Measurements from ENCODE around the gene CTTNBP2NL.

CTTNBP2NL gene, protein sequence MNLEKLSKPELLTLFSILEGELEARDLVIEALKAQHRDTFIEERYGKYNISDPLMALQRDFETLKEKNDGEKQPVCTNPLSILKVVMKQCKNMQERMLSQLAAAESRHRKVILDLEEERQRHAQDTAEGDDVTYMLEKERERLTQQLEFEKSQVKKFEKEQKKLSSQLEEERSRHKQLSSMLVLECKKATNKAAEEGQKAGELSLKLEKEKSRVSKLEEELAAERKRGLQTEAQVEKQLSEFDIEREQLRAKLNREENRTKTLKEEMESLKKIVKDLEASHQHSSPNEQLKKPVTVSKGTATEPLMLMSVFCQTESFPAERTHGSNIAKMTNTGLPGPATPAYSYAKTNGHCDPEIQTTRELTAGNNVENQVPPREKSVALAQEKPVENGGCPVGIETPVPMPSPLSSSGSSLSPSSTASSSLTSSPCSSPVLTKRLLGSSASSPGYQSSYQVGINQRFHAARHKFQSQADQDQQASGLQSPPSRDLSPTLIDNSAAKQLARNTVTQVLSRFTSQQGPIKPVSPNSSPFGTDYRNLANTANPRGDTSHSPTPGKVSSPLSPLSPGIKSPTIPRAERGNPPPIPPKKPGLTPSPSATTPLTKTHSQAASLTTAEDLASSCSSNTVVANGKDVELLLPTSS

DNA sequence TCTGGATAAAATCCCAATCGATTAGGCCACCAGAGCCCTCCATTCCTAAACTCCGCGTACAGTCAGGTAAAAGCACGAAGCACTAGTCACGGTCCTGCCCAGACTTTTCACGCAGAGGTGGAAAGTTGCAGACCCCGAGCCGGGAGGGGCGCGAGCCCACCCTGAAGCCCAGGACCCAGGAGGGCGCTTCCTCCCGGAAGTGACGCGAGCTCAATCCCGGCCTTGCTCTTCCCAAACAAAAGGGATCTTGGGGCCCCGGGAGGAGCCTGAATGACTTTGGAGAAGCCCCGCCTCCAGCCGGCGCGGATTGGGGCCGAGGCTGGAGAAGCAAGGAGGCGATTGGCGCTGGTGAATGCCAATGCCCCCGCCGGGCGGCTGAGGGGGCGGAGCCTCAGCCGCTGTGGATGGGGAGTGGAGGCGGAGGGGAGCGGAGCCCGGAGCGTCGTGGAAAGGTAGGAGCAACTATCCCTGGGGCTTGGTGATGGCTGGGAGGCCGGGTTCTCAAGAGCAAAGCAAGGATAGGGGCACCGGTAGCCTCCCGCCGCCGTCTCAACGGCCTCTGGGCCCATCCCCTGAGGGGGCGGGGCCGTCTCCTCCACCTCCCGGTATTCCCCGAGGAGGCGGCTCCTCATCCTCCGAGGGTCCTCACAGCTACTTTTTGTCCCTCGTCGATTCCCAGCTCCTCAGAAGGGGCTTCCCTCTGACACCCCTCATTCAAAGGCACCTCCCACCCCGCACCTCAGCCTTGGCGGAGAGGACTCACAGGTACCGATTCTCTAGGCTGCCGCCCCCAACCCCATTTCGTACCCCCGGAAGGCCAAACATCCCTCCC is at the start of gene CTTNBP2NL:
TSS of gene CTTNBP2NL (plus strand) at position 394 of the 832 bp plus-strand sequence. CDS start 19,952 bp downstream, outside the sequence.
- peak; percentile 98 for DNase-seq

DNA sequence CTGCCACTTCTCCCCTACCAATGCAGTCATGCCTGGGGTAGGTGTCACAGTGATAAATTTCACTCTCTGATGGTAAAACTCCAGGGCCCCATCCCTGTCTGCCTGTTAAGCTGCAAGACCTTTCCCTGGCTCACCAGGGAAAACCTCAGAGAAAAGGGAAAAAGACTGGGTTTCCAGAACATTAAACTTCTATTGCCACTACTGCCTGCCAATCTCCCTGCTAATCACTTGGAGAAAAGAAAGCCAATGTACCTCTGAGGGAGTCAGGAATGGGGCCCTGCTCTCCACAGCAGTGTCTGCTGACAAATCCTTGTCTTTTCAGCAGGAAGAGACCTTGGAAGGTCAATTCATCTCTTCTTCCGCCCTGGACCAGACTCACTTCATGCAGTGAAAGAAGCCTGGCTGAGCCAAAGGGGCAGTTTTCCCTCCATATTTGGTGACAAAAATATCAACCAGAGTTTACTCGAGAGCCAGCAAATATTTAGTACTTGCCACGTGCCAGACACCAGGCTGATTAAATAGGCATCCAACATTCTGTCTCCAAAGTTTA is 49.1 kb upstream of the CTTNBP2NL start:
- DNase-seq, result no peak

DNA sequence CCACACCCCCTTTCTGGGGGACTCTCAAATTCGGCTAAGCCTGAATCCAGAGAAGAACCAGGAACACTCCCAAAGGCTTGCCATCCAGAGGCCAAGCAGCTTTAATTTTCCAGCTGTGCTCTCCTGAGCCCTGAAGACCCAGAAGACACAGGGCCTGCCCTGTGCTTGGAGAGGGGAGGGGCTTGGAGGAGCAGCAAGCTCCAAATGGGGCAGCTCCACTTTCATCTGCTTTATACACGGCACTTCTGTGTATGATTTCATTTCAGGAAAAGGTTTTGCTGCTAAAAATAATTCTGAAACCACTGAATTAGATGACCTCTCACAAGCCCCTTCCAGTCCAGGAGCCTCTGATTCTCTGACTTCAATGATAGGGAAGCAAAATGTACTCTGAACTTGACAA is 39.2 kb upstream of the CTTNBP2NL start:
- DNase-seq, result no peak

DNA sequence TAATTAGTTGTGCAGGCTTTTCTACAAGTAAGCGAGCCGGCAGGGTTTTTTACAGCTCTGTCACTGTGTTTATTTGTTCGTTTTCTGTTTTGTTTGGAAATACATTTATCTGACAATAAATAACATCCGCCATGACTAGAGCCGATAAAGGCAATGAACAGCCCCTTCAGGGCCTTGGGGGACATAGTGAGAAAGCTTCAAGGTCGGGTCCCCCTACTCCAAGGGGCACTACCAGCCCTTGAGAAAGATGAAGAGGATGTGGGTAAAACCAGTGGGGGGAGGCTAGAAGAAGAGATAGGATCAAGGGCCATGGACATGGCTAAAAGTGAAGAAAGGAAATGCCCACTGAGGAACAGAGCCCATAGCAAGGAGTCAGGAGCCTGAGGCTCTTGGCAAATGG is 38.5 kb upstream of the CTTNBP2NL start:
- DNase-seq, result no peak

DNA sequence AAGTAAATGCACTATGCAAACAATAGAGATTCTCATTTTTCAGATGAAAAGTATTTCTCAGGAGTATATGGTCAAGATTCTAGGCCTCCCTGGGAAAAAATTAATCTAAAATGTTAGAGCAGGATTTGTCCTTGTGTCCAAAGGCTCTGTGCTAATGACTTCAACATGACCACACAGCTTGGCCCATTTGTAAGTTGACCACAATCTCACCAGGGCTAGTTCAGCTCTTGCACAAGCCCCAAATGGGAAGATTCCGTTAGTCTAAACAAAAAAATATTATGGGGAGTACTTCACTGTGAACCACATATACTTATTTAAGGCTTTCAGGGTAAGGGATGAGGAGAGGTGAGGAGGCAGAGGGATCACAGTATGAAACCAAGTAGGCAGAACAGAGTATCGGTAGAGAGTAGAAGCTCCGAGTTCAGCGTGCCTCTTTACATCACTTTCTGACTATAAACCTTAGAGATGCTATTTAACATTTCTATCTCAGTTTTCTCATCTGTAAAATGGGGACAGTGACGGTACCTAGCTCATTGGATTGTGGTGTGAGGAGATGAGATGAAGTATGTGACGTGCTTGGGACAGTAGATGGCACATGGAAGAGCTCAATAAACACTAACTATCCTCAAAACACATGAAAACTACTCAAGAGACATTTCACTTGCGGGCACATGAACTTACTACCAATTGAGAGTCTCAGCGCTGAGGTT is 37.8 kb upstream of the CTTNBP2NL start:
- DNase-seq, result no peak

DNA sequence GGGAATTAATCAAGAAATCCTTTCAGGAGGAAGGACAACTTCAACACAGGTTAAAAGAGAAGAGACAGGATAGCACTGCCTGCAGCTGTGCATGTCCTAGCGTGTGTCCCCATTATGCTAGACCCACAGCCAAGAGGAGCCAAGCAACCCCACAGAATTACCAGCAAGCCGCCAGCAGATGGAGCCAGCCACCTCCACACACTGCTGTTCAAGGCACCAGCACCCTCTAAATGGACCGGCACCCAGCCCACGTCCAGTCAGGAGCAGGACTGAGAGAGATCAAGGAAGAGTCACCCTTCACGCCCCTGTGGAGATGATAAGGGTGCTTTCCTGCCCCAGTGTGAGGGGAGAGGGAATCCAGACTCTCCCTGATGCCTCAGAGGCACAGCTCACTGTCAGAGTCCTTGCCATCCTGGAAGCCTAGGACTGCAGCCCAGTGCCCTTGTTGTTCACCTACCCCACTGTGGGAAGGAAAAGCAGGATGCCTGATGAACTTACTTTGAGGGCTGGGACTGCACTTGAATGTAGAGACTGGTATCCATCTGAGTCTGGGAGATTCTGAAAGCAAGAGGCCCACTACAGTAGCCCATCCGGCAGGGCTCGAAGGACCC is 37.1 kb upstream of the CTTNBP2NL start:
- DNase-seq, result peak; percentile 64

DNA sequence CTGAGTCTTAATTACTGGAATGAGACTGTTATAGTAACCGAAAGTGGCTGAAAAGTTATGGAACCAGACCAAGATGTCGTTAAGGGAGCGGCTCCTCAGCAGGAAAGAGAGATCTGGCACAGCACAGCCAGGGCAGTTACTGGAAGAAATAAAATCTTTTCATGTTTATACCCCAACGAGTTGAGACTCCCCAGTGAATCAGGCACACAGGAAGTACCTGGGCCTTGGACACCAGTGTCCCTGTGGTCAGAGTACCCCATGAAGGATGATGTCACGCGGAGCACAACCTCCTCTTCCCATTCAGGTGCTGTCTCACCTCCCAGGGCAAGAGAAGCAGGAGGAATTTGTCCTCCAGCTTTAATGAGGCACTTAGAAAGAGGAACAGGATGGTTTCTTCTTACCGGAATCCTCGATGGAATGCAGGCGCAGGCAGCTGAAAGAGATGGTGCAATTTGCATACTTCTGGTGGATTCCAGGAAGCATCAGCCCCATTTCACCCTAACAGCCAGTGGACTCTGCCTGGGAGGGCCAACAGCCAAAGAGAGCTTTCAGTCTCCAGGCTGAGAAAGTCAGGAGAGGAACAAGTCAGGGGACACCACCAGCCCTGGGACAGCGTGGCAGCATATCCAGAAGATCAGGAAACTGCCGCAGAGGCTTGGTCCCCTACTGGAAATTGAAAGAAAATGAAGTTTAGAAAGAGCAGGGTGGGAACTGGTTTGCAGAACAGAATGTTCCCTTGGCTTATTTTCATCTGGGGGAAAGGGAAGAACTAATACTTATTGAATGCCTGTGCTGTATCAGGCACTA is 35.9 kb upstream of the CTTNBP2NL start:
- no peak for DNase-seq

DNA sequence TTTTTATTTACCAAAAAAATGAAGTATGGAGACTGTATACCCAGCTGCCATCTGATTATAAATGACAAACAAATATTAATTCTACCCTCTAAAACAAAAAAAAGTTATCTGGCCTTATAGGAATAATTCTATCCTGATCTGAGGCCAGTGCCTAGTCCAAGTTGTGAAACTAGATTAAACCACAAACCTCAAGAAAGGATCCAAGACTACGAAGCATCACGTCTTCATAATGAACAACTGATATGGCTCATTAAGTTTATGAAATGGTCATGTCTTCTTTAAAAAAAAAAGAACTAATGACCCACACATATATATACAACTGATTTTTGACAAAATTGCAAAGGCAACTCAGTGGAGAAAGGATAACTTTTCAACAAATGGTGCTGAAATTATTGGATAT is 32.4 kb upstream of the CTTNBP2NL start:
- no peak for DNase-seq

DNA sequence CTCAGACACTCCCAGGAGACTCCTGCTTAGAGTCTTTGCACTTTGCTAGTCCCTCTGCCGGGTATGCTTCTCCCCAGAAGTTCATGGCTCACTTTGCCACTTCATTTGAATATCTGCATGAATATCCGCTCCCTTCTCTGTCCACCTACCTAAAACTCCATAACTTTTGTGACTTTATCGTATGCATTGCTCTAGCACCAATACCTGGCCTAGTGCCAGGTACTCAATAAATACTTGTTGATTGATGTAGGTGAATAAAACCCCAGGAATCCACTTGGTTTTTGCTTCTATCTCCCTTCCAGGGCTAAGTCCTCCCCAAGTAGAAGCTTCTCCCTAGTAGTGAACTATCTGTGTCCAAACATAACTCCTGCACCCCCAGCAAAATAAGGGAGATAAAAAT is 27.8 kb upstream of the CTTNBP2NL start:
- no peak for DNase-seq

DNA sequence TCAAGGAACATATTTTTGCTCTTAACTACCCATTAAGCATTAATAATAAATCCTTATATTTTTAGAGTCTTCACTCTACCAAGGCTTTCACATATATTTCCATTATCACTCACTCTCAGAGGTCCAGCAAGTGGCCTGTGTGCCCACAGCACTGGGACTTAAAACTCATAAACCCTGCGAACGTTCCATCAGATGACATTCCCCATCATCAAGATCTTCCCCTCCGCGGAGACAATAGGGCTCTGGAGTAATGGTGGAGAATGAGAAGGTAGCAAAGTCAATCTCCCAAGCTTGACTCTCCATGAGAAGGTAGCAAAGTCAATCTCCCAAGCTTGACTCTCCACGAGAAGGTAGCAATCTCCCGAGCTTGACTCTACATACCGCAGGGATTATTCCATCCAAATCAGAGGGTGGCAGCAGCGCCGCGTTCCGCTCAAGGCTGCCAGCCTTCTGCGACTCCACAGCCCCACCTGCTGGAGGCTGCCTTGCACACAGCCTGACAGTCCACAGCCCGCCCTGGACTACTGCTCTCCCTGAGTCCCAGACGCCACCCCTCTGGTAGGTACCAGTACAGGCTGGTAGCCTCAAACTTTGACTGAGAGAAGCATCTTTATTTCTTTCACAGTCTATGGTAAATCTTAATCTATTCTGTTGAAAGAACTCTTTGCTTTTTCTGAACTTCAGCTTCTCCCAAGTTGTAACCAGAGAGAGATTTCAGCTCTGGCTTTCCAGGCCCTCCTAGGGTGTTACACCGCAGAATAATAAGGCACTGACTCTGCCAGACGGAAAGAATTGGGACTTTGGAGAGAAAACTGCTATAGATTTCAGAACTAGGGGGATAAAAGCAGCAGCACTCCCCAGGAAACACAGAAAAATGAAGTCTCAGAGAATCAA is 26.4 kb upstream of the CTTNBP2NL start:
- peak; percentile 90 for DNase-seq

DNA sequence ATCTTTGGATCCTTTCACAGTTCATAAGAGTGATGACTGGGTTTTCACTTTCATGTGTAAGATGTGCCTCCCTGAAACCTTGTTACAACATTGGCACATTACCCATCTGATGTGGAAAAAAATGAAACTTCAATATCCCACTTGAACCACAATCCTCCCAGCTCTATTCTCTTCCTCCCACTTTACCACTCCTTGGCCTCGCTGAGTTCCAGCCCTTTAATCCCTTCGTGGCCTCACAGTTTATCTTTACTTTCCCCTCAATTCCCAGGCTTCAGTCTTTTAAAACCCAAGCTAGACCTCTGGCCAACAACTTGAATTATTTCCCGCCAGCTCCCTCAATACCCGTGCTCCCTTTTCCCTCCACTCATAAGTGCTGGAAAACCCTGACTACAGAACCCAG is 25.0 kb upstream of the CTTNBP2NL start:
- no peak for DNase-seq

DNA sequence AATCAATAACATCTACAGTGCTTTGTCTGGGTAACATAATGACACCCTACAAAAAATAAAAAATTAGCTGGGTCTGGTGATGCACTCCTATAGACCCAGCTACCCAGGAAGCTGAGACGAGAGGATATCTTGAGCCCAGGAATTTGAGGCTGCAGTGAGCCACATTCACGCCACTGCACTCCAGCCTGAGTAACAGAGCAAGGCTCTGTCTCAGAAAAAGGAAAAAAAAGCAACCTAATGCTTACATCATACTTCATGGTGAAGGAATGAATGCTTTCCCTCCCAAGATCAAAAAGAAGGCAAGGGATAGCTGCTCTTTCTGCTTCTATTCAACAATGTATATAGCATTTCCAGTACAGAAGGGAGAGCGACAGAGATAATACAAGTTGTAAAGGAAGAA is 24.2 kb upstream of the CTTNBP2NL start:
- no peak for DNase-seq

DNA sequence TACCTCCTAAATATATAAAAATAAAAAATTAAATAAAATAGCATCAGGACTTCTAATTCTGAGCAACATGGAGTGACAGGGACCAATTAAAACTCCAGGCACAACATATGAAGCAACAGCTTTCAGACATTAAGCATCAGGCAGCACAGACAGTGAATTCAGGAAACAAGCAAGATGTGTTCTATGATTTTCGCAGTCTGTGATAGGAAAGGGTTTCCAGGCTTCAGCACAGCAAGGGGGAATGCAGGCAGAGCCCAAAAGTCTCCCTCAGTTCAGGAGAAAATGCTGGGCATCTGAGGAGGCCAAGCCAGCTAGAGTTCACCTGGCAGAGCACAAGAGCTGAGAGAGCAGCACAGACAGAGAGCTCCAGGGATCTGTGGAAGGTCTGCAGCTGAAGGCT is 22.2 kb upstream of the CTTNBP2NL start:
- DNase-seq, result no peak

DNA sequence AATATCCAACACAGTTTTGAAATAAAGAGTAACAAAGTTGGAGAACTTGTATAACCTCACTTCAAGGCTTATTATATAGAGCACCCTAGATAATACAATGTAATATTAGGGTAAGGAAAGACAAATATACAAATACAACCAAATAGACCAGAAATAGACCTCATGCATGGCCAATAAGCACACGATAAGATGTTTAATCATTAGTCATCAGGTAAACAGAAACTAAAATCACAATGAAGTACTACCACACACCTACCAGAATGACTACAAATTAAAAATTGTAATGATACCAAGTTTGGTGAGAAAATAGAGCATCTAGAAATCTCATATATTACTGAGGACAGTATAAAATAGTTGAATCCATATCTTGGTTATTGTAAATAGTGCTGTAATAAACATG is 20.3 kb upstream of the CTTNBP2NL start:
- no peak for DNase-seq

DNA sequence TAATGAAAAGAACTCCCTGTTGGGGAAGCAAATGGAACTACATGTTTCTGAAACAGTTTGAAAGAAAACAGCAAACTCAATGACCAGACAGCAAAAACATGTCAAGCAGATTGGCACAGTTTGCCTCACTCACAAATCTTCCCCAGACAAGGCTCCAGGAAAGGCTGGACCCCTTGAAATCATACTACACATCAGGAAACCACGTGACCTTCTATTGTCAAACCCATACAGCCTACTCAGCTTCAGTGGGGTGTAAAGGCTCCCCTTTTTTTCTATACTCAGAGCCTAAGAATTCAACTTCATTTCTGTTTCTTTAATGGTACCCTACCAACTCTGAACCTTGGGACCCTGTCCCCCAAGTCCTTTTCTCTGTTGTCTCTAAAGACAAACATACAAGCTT is 15.7 kb upstream of the CTTNBP2NL start:
- DNase-seq, result no peak

DNA sequence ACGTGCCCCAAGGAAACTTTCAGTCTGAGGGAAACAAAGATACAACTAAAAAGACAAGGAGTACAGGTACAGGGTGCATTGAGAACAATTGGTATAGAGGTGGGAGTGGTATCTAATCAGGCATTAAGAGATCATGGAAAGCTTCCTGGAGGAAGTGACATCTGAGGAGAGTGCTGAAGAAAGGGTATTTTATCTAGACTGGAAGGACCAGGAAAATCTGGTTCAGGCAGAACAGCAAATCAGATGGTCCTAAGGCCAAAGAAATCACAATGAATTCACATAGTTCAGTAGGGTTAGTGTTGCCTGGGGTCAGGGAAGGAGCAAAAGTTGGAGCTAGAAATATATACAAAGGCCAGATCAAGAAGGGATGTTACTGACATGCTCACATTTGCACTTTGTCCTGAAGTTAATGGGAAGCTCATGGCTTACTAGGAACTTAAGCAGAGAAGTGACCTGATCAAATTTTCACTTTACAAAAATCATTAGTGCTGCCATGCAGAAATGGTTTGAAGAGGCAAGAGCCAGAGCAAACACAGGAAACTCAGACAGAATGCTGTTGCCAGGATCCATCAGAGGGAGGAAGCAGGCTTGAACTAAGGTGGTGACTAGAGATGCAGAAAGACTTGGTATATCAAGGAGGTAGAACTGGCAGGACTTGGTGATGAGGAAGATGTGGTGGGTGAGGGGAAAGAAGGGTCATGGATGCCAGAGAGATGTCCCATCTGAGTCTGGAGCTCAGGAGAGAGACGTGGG is 14.5 kb upstream of the CTTNBP2NL start:
- DNase-seq, result no peak

DNA sequence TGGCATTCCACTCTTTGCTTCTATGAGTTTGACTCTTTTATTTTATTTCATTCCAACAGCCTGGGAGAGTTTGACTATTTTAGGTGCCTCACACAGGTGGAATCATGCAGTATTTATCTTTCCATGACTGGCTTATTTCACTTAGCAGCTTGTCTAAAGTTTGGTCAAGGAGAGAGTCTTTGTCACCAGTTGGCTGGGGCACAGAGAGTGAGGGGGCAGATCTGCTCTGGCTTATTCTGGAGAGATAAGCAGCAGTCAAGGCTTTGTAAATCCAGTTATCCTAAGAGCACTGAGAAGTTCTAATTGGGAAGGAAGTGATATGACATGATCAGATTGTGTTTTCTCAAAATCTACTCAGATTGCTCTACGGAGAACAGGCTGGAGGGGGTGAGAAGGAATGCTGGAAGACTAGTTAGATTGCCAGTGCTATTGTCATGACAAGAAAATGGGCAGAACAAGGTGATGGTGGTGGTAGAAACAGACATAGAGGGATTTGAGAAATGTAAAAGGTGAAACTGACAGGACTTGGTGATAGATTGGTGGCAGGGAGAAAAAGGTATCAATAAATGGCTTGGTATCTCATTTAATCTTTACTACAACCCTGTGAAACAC is 12.1 kb upstream of the CTTNBP2NL start:
- DNase-seq, result no peak

DNA sequence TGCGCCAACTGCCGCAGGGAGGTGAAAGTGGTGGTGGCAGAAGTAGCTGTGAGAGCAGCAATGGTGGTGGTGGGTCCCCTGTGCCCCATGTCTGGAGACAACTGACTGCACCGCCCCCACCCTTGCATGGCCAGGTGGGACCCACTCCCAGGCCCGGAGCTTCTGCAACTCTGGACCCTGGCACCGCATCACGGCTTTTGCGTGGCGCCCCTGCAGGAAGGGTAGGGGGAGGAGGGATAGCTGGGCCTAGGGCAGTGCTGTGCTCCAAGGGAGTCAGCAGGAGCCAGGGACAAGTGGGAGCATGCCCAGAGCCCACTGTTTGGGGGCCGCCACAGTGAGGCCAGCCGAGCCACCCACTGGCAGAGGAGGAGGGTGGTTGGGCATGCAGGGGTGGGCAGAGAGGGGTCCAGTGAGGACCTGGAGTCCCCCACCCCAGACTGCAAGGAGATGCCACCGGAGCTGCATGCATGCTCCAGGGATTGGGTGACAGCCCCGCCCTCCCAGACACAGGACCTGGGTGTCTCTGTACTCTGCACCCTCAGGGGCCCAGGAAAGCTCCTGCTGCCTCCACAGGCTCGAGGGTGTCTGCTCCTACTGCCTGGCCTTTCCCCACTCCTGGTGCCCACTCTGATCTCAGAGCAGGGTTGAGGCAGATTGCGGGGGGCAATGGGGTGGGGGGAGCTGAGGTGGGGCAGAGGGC is 9.8 kb upstream of the CTTNBP2NL start:
- no peak for DNase-seq
